ENCODE results near the gene DNAJC6.
"Not testable (repeated sequence)": the region's sequence is repeated elsewhere in the genome, so short reads cannot be mapped to it uniquely, and the experiment has no call there.

Gene DNAJC6

GRCh38 chr1:65435987-65436386, 126.6 kb downstream of the DNAJC6 start:
- no peak for DNase-seq

GRCh38 chr1:65437616-65438015, 128.3 kb downstream of the DNAJC6 start:
- no peak for DNase-seq

GRCh38 chr1:65440322-65440900, 131.1 kb downstream of the DNAJC6 start:
- no peak for DNase-seq

- DNase-seq = no peak
Observed at GRCh38 chr1:65440915-65441314, 131.6 kb downstream of the DNAJC6 start.

- no peak for DNase-seq
Observed at GRCh38 chr1:65441464-65441863, 132.1 kb downstream of the DNAJC6 start.

- no peak for DNase-seq
Observed at GRCh38 chr1:65442442-65442841, 133.1 kb downstream of the DNAJC6 start.

GRCh38 chr1:65443647-65444046, 134.3 kb downstream of the DNAJC6 start:
- DNase-seq = no peak

- DNase-seq = no peak
Observed at GRCh38 chr1:65444128-65444640, 134.8 kb downstream of the DNAJC6 start.

GRCh38 chr1:65445837-65446236, 136.5 kb downstream of the DNAJC6 start:
- no peak for DNase-seq

GRCh38 chr1:65449214-65449823, 140.0 kb downstream of the DNAJC6 start:
- no peak for DNase-seq

- not testable (repeated sequence) for DNase-seq
Observed at GRCh38 chr1:65455678-65456077, 146.3 kb downstream of the DNAJC6 start.

GRCh38 chr1:65456481-65456880, 147.1 kb downstream of the DNAJC6 start:
- no peak for DNase-seq

GRCh38 chr1:65457868-65458267, 148.5 kb downstream of the DNAJC6 start:
- no peak for DNase-seq

GRCh38 chr1:65458730-65459396, 149.5 kb downstream of the DNAJC6 start:
- no peak for DNase-seq

- DNase-seq = no peak
Observed at GRCh38 chr1:65459397-65459768, 150.0 kb downstream of the DNAJC6 start.

Data from NCI-H345 (cell line).